Measurements from ENCODE around the gene TRMT61A.

TRMT61A gene

GRCh38 chr14:103535891-103536565 lies 7.0 kb downstream of the TRMT61A start:
- DNase-seq: no peak

DNA sequence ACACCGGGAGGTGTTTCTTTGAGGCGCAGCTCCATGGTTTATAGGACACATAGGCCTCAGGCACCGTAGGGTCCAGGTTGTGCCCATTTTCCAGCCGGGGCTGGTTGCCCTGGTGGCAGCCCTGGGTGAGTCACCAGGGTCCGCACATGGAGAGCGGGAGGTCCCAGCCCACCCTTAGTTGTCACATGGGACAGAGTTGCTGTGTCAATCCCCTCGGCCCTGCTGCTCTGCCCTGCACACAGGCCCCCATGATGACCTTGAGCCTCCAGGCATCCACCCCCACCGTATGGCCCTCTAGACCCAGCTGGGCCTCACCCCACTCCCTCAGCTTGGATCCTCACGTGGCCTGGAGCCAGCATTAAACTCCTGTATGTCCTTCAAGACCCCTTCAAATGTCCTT lies 7.7 kb downstream of the TRMT61A start:
- DNase-seq: no peak

DNA sequence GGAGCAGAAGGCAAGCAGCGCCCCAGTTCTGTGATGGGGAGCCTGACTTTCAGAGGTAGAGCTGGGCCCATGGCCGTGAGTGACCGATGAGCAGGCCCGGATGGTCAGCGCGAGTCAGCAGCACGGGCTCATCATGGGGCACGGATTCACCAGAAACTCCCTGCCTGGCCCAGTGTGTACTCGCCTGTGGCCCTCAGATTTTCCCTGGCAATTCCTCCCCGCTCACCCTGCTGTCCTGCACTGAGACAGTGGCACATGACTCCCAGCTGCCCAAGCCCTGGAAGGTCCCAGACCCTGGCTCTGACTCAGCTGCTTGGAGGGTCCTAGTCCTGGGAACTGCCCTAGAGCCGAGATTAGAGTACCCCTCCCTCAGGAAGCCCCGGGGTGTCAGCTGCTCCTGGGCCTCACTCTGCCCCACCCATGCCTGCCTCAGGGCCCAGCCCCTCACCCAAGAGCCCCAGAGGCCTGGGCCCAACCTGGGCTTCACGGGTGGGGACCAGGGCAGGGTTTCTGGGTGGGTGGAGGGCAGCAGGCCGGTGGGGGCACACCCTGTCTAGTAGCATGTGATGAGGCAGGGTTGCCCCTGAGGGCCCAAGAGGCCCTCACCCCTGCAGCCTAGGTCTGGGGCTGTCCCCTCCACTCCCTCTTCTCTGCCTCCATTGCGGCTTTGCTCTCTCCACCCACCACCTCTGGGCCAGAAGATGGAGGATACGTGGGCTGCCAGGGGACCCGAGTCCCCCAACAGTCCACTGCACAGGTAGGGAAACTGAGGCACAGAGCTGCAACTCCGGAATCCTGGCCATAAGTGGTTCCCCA lies 8.4 kb downstream of the TRMT61A start:
- no peak for DNase-seq

GRCh38 chr14:103538291-103539055 lies 9.5 kb downstream of the TRMT61A start:
- DNase-seq: no peak

DNA sequence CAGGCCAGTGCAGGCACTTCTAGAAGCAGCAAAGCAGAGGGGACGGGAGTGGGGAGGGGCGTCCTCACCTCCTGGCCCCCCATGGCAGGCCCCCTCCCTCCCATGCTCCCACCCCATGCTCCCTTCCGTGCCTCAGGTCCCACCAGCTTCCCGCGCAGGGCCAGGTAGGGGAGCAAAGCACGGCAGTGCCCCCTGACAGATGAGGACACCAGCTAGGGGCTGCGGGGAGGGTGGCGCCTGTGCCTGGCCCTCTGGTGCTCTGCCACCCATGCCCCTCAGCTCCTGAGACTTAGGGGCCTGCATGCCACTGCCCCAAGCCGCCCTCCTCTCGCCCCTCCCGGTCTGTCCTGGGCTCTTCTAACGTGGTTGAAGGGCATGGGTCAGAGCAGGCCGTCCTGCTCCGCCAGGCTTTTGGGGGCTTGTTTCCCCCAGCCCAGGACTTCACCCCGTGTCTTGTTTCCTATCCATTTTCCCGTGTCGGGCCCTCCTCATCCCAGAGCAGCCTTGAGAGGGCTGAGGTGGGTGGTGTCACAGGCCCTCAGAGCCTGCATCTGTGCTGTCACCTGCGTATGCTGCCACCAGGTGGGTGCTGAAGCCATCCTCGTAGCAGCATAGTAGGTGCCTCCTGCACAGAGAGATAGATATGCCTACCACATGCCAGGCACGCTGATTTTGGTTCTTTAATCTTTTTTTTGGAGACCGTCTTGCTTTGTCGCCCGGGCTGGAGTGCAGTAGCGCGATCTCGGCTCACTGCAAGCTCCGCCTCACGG lies 10.2 kb downstream of the TRMT61A start:
- no peak for DNase-seq

GRCh38 chr14:103540821-103541708 lies 12.1 kb downstream of the TRMT61A start:
- no peak for DNase-seq

DNA sequence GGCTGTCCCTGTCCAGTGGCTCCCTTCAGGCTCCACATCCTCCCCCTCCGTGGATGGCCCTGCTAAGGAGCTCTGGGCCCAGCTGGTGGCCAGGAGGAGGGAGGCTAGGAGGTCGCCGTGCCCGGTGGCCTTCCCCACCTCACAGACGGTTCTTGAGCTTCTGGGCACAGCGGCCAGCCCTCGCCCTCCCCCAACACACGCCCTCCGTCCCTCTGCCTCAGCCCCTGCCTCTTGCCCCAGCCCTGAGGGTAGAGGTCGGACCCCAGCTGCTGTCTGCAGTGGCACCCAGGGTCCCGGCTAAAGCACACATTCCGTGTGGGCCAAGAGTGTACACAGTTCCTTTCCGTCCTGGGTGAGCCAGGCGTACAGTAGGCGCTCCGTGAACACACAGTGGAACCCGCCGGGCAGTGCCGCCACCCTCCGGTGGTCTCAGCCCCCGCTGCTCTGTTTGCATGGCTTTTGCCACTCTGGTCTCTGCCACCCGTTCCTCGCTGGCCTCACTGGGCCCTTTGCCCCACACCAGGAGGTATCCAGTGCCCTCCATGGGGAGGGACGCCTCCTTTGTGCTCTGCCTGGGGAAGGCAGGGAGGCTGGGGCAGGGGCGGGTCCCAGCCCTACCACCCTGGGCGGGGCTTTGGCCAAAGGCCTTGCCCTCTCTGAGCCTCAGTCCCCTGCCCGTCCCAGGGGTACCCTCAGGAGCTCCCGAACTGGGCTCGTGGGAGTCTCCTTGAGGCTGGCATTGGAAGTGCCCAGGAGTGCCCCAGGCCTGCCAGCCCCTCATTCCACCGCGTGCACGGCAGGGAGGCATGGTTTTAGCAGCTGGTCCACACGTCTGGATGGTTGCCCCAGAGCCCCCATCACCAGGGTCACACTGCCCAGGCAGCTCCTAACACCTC lies 13.0 kb downstream of the TRMT61A start:
- no peak for DNase-seq

GRCh38 chr14:103542605-103543088 lies 13.7 kb downstream of the TRMT61A start:
- no peak for DNase-seq

- DNase-seq: no peak
Measured at GRCh38 chr14:103543140-103543539, 14.1 kb downstream of the TRMT61A start.

DNA sequence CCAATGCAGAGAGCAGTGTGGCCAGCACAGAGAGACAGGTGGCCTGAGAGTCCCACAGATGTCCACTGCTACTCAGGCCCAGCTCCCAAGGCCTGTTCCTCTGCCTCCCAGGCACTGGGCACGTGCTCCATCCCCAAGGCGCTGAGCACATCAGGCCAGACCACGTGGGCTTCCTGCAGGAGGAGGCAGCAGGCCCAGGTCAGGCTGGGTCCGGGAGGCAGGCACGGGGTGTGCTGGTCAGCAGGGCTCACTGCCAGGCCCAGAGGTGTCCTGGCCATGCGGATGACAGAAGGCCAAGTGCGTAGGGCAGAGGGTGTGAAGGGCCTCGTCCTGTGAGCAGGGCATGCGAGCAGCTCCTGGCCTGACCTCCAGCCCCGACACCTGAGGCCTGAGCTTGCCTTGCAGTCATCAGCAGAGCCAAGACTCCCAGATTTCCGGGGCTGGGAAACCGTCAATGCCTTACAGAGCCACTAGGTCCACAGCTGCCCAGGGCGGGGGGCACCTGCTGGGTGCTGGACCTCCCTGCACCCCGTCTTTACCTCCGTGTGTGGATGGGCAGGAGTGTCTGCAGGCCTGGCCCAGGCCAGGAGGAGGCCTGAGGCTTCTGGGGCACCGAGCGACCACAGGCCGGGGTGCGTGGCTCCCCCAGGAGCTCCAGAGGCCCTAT lies 14.9 kb downstream of the TRMT61A start:
- DNase-seq: no peak

DNA sequence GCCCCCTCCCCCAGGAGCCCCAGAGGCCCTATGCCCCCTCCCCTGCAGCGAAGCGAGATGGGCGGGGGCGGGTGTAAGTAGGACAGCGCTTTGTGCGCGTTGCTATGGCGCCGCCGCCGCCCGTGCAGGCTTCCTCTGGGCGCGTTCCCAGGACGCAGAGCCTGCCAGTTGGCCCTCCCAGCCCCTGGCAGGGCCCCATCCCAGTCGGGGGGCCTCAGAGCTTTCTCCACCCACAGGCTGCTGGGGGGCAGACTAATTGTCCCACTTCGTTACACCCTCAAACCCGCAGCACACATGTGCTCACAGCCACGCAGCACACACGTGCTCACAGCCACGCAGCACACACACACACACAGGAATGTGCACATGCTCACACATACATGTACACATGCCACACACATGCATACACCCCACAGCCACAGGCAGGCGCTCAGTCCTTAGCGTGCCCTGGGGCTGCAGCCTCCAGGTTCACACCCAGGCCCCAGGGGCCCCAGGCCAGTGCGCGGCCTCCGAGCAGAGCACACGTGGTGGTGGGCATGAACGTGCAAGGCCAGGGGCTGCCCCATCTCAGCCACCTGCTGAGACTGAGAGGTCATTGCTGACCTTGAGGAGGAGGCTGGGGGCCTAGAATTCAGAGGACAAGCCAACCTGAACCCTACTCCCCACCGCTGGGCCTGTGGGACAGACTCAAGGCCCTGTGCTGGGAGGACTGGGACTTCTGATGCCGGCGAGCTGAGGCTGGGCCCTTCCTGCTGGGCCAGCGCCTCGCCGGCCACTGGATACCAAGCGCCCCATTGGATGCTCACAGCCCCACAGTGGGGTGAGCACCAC lies 15.6 kb downstream of the TRMT61A start:
- no peak for DNase-seq

DNA sequence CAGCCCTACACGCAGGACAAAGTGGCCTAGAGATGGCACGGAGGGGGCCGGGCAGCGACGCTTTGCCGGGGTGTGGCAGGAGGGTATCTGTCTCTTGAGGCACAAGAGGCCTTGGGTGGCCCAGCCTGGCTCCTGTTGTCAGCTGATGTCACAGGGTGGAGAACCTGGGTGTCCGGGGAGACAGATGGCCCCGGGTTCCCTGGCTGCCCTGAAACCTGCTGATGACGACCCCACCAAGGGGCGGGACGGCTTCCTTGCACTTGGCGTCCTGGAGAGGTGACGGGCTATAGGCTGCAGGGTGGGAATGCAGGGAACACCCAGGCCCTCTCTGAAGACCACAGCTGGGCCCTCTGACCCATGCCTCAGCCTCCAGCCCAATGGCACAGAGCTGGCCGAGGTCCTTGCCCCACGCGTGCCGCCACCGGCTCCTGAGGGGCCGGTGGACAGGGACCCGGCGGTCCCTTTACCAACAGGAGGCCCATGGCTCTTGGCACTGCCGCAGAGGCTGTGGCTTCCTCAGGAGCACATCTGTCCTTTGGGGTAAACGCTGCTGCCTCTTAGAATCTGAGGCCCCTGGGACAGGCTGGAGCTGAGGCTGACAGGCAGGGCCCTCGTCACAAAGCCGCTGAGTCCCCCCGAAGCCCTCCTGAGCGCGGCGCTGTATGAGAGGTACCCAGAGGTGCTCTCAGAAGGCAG lies 16.4 kb downstream of the TRMT61A start:
- DNase-seq: no peak

DNA sequence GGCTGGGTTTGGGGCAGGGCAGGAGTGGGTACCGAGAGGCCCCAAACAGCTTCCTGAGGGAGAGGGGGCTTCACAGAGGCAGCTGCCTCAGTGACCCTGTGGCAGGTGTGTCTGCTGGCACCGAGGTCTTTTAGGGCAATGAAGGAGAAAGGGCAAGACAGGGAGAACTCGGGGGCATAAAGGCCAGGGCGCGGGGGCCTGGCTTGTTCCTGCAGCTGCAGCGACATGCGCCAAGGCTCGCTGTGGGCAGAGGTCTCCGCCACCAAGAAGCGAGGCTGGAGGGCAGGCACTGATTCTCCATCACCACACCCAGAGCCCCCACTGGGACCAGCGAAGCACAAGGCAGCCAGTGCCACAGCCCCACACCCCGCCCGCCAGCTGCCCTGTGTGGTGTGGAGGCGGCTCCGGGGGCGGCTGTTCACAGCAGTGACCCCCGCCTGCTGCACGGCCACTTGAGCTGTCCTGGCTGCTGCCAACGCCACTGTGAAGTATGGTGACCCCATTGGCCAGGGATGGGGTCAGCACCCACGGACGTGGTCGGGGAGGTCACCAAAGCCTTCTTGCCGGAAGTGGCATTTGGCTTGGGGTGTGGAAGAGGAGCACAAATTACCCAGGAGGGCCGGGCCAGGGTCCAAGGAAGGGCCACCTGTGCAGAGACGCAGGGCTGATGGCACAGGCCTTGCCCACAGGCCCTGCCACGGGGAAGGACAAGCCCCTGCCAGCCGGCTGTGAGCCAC lies 17.1 kb downstream of the TRMT61A start:
- no peak for DNase-seq

DNA sequence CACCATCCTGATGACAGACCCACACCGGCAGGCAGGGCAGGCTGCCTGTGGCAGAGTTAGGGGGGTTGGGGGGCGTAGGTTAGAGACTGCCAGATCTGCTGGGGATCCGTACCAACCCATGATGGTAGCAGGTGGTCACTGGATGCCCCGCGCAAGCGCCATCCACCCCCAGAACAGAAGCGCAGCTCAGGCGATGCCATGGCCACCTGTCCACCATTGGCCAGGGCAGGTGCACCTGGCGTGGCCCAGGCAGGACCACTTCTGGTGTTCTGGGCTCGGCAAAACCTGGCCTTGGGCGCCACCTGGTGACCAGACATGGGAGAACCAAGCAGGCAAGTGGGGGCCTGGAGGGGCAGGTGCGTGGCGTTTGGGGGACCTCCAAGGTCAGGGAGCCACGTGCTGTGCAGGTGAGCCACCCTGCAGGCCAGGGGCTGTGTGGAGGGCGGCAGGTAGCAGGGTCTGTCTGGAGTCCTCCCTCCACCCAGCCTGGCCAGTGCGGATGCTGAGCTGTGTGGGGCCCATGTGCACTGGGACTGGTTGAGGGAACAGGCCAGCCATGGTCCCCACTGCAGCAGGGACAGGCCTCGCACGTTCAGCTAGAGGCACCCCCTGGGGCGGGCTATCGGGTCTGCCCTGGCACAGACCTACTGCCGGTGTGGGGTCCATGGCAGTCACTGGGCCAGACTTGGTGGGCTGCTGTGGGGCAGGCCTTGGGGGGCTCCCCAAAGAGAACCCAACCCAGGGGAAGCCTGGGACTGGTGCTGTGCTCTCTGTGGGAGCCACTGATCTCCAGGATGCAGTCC lies 17.9 kb downstream of the TRMT61A start:
- peak; percentile 71 for DNase-seq

GRCh38 chr14:103547455-103547940 lies 18.5 kb downstream of the TRMT61A start:
- DNase-seq: no peak

DNA sequence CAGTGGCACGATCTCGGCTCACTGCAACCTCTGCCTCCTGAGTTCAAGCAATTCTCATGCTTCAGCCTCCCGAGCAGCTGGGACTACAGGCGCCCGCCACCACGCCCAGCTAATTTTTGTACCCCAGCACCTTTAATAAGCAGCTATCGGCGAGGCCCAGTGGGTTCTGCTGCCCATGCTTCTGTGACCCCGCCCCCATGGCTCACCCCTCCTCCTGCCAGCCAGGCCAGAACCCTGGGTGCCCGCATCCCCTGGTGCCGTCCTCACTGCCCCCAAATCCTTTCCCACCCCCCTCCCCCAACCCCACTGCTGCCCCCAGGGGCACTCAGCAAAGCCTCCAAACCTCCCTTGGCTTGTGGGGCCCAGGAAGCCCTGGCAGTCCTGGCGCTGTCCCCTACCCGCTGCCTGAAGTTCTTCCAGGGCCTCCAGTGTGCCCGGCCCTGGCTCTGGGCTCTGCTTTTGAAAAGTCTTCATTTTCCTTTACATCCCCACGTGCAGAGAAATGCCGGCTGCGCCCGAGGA lies 19.0 kb downstream of the TRMT61A start:
- no peak for DNase-seq

Data from activated CD4-positive, alpha-beta T cell treated with anti-CD3 and anti-CD28 coated beads, Interleukin-2, amount 50 U/mL, for 16 hours (primary cell).